Tibial nerve (tissue), 4 donors: ENCODE measurements around the gene TRMT10C. TPM values are rescaled to one million over a fixed set of nuclear protein-coding genes. Genes with fewer than 3 reads are reported as not detected.
"Not testable (repeated sequence)": the region's sequence is repeated elsewhere in the genome, so short reads cannot be mapped to it uniquely, and the experiment has no call there.

Source experiments
- DNase-seq, 2 donors: peaks; one replicate each; pipeline ENCODE4 v3.0.0-alpha.2; 2019; ENCODE audit warnings: low spot score in 2 of 2
- H3K27ac ChIP-seq, 4 donors: fragments of 200-600 bp; sonication (generic) in 3 of 4; one replicate each; pipeline ENCODE4 v1.5.1; 2017 to 2019; ENCODE audit warnings: mild to moderate bottlenecking in 1 of 4
- H3K27me3 ChIP-seq, 2 donors: fragments of 200-600 bp; sonication (generic) in 1 of 2; one replicate each; pipeline versions ENCODE4 v1.5.1 to v1.6.0; 2017 to 2019
- H3K36me3 ChIP-seq, 3 donors: fragments of 200-600 bp; sonication (generic); one replicate each; pipeline ENCODE4 v1.5.1; 2018 to 2019
- H3K4me1 ChIP-seq, 4 donors: fragments of 200-600 bp; sonication (generic) in 3 of 4; one replicate each; pipeline ENCODE4 v1.5.1; 2017 to 2019
- H3K4me3 ChIP-seq, 4 donors: fragments of 200-600 bp; sonication (generic) in 3 of 4; one replicate each; pipeline ENCODE4 v1.5.1; 2017 to 2019; ENCODE audit warnings: mild to moderate bottlenecking in 1 of 4, moderate library complexity in 1 of 4
- H3K9me3 ChIP-seq, 4 donors: fragments of 200-600 bp; sonication (generic) in 3 of 4; one replicate each; pipeline ENCODE4 v1.5.1; 2017 to 2019
- CTCF ChIP-seq, 5 experiments: fragments of 200-600 bp in 3 of 5; fragments of 450-650 bp in 2 of 5; sonication (generic) in 3 of 5; IDR thresholded peaks; one replicate each; pipeline ENCODE4 v1.5.1; 2016 to 2019; ENCODE audit warnings: antibody characterized with exemption in 5 of 5, mild to moderate bottlenecking in 3 of 5, moderate library complexity in 2 of 5
- EP300 ChIP-seq, 2 donors: sonication (generic); formaldehyde crosslinking; IDR thresholded peaks; one replicate each; pipeline ENCODE4 v1.6.1; 2017; ENCODE audit warnings: antibody characterized with exemption in 2 of 2, mild to moderate bottlenecking in 1 of 2
- POLR2A ChIP-seq, 2 donors: fragments of 450-650 bp; IDR thresholded peaks; one replicate each; pipeline ENCODE4 v1.6.1; 2017; ENCODE audit warnings: antibody characterized with exemption in 2 of 2, mild to moderate bottlenecking in 2 of 2, moderate library complexity in 2 of 2
- WGBS, 2 donors: methylation state at CpG; one replicate each; pipeline ENCODE4 v1.1.5; 2018; 5-methylcytosine and 5-hydroxymethylcytosine counted together
- total RNA-seq, 4 donors: library from RNA; depleted of rRNA; stranded (reverse); fragments of >200 nt; gene quantifications; one replicate each; pipeline ENCODE4 v1.1.0, GENCODE V29; 2016

Gene TRMT10C
- total RNA-seq, 4 donors from 2014 or later: 12.6 to 26.7 (median 16.2) TPM

GRCh38 chr3:101533603-101533968 is 28.1 kb upstream of the TRMT10C start:
- 53 to 84% methylated on average over 1 of the region's 1 CpG for WGBS, 2 donors
- TF ChIP-seq POLR2A (IDR thresholded peaks at IDR 0.05) (no peak), EP300 (IDR thresholded peaks at IDR 0.05) (no peak), CTCF (IDR thresholded peaks at IDR 0.05) (no peak)
- Histone ChIP-seq H3K4me3 (no peak overlapping the region), H3K36me3 (no peaks in the 10 kb centered on the region), H3K4me1 (no peaks in the 10 kb centered on the region), H3K27ac (no peak overlapping the region), H3K27me3 (no peaks in the 10 kb centered on the region), H3K9me3 (no peaks in the 10 kb centered on the region)
- no peak for DNase-seq

- Histone ChIP-seq H3K4me3 (no peak overlapping the region), H3K27ac (no peak overlapping the region), H3K36me3 (no peaks in the 10 kb centered on the region), H3K4me1 (no peaks in the 10 kb centered on the region), H3K27me3 (no peaks in the 10 kb centered on the region), H3K9me3 (no peaks in the 10 kb centered on the region)
- 80 to 81% methylated on average over 5 of the region's 5 CpGs for WGBS, 2 donors
- no peak for DNase-seq
- TF ChIP-seq CTCF (IDR thresholded peaks at IDR 0.05): no peak
Observed at GRCh38 chr3:101535221-101535620, 26.4 kb upstream of the TRMT10C start.

GRCh38 chr3:101536266-101536665 is 25.4 kb upstream of the TRMT10C start:
- 86 to 88% methylated on average over 1 of the region's 1 CpG for WGBS, 2 donors

GRCh38 chr3:101536955-101537354 is 24.7 kb upstream of the TRMT10C start:
- DNase-seq, H3K4me3 ChIP-seq, H3K27me3 ChIP-seq, H3K4me1 ChIP-seq, H3K9me3 ChIP-seq, H3K27ac ChIP-seq, H3K36me3 ChIP-seq: not testable (repeated sequence)
- 83% methylated on average over 1 of the region's 1 CpG for WGBS, 2 donors

More at GRCh38 chr3:101536266-101536665, 25.4 kb upstream of the TRMT10C start:
- Histone ChIP-seq H3K4me1 (no peaks in the 10 kb centered on the region), H3K36me3 (no peaks in the 10 kb centered on the region), H3K27ac (no peak overlapping the region), H3K27me3 (no peaks in the 10 kb centered on the region), H3K9me3 (no peaks in the 10 kb centered on the region), H3K4me3 (no peak overlapping the region)
- DNase-seq: no peak
- no peak for TF ChIP-seq CTCF (IDR thresholded peaks at IDR 0.05)
- TF ChIP-seq EP300 (IDR thresholded peaks at IDR 0.05): no peak
- TF ChIP-seq POLR2A (IDR thresholded peaks at IDR 0.05): no peak

- Histone ChIP-seq H3K27me3 (no peaks in the 10 kb centered on the region), H3K4me3 (no peak overlapping the region), H3K27ac (no peak overlapping the region), H3K4me1 (no peaks in the 10 kb centered on the region), H3K9me3 (no peaks in the 10 kb centered on the region), H3K36me3 (no peaks in the 10 kb centered on the region)
- TF ChIP-seq CTCF (IDR thresholded peaks at IDR 0.05) (no peak), POLR2A (IDR thresholded peaks at IDR 0.05) (no peak), EP300 (IDR thresholded peaks at IDR 0.05) (no peak)
- no peak for DNase-seq
Observed at GRCh38 chr3:101542957-101543356, 18.7 kb upstream of the TRMT10C start.

GRCh38 chr3:101544161-101544850 is 17.4 kb upstream of the TRMT10C start:
- Histone ChIP-seq H3K4me1 (no peaks in the 10 kb centered on the region), H3K4me3 (no peak overlapping the region), H3K27ac (no peak overlapping the region), H3K9me3 (no peaks in the 10 kb centered on the region), H3K36me3 (no peaks in the 10 kb centered on the region), H3K27me3 (no peaks in the 10 kb centered on the region)
- WGBS, 2 donors: 79 to 90% methylated on average over 1 of the region's 1 CpG
- TF ChIP-seq CTCF (IDR thresholded peaks at IDR 0.05): no peak
- no peak for TF ChIP-seq EP300 (IDR thresholded peaks at IDR 0.05)
- no peak for TF ChIP-seq POLR2A (IDR thresholded peaks at IDR 0.05)
- no peak for DNase-seq
